ENCODE data around the gene NUDT8.

The NUDT8 gene

GRCh38 chr11:67629386-67630227 is at the start of gene NUDT8:
TSS of gene NUDT8 (minus strand) at chr11:67629937. CDS start at chr11:67629911, 26 bp downstream.
- Histone ChIP-seq H3K4me1 (peaks cover 9% of the 10 kb centered on the region), H2AFZ (peak within 1 kb of the TSS; percentile 75), H3K9ac (no peak within 1 kb of the TSS), H3K27ac (peak within 1 kb of the TSS; percentile 82), H3K4me3 (ENCODE audit: low read depth, low read length) (peak within 1 kb of the TSS; percentile 67), H3K27me3 (ENCODE audit: control insufficient read depth, insufficient read depth, low read length) (no peaks in the 10 kb centered on the region), H3K79me2 (no peaks in the 10 kb centered on the region), H3K4me2 (ENCODE audit: low read length) (peak within 1 kb of the TSS; percentile 87), H3K36me3 (ENCODE audit: control insufficient read depth, insufficient read depth, low read length) (no peaks in the 10 kb centered on the region), H3K9me3 (ENCODE audit: control insufficient read depth, low read length) (no peaks in the 10 kb centered on the region)
- peak; percentile 78 for TF ChIP-seq CTCF (IDR thresholded peaks at IDR 0.05)

DNA sequence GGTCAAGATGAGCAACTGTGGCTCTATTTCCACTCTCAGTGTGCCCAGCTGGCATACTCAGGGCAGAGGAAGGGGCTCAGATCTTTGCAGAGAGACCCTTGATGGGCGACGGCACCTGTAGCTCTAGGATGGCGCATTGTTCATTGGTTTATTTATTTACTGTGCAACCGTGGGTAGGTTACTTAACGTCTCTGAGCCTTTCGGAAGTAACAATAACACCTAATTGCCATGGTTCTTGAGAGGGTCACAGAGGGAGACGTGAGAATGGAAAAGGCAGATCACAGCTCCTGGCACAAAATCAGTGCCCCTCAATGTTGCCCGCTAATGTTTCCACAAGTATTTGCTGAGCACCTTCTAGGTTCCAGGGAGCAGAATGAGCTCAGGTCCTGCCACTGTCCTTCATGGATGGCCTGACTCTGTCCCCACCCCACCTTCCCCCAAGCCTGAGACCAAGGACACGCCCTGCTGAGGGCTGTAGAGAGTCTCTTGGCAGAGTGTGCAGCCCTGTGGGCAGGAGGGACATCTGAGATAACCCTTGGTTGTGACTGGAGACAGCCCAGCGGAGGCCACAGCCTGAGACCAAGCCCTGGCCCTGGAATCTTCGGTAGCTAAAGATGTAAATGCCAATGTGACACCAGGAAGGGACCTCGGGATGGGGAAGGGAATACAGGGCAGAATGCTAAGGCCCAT is 45.5 kb upstream of the NUDT8 start:
- TF ChIP-seq CTCF (IDR thresholded peaks at IDR 0.05), result no peak
- H2AFZ ChIP-seq, result no peak overlapping the region
- H3K4me2 ChIP-seq (ENCODE audit: low read length), result peak overlapping the region; percentile 29
- no peaks in the 10 kb centered on the region for H3K27me3 ChIP-seq (ENCODE audit: control insufficient read depth, insufficient read depth, low read length)
- H3K4me1 ChIP-seq, result peaks cover 10% of the 10 kb centered on the region
- no peak overlapping the region for H3K4me3 ChIP-seq (ENCODE audit: low read depth, low read length)
- H3K9ac ChIP-seq, result no peak overlapping the region
- H3K36me3 ChIP-seq (ENCODE audit: control insufficient read depth, insufficient read depth, low read length), result no peaks in the 10 kb centered on the region
- H3K79me2 ChIP-seq, result no peaks in the 10 kb centered on the region
- no peaks in the 10 kb centered on the region for H3K9me3 ChIP-seq (ENCODE audit: control insufficient read depth, low read length)
- H3K27ac ChIP-seq, result peak overlapping the region; percentile 89

DNA sequence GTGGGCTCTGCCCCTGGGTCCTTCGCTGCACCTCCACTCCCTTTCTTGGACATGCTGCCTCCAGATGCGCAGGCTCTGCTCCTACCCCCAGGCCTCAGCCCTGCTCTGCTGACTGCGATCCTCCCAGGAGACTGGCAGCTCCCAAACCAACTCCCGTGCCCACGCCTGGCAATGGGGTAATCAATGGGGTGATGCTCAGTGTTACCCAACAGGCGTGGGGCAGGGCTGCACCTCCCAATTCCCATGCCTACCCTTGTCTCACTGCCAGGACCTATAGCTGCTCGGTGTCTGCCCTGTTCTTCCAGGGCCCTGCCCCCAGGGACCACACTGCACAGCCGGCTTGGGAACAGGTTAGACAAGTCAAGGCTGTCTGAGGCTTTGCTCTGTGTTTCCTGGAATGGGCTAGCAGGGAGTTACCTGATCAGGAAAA is 44.7 kb upstream of the NUDT8 start, which contains the start of gene ALDH3B2:
TSS of gene ALDH3B2 (minus strand) at position 182 of the 430 bp plus-strand sequence. CDS start 7,688 bp downstream, outside the sequence.
- TF ChIP-seq CTCF (IDR thresholded peaks at IDR 0.05), result no peak
- H3K27ac ChIP-seq, result peak within 1 kb of the TSS; percentile 89

GRCh38 chr11:67673902-67674301 is 44.2 kb upstream of the NUDT8 start:
- H3K9ac ChIP-seq, result no peak overlapping the region
- H2AFZ ChIP-seq, result peak overlapping the region; percentile 56
- no peak for TF ChIP-seq CTCF (IDR thresholded peaks at IDR 0.05)
- H3K36me3 ChIP-seq (ENCODE audit: control insufficient read depth, insufficient read depth, low read length), result no peaks in the 10 kb centered on the region
- no peaks in the 10 kb centered on the region for H3K9me3 ChIP-seq (ENCODE audit: control insufficient read depth, low read length)
- no peaks in the 10 kb centered on the region for H3K27me3 ChIP-seq (ENCODE audit: control insufficient read depth, insufficient read depth, low read length)
- H3K4me1 ChIP-seq, result peaks cover 10% of the 10 kb centered on the region
- no peak overlapping the region for H3K4me3 ChIP-seq (ENCODE audit: low read depth, low read length)
- H3K4me2 ChIP-seq (ENCODE audit: low read length), result no peak overlapping the region
- peak overlapping the region; percentile 89 for H3K27ac ChIP-seq
- H3K79me2 ChIP-seq, result no peaks in the 10 kb centered on the region

More for the DNA sequence above, 44.7 kb upstream of the NUDT8 start, which contains the start of gene ALDH3B2:
- H3K79me2 ChIP-seq, result no peaks in the 10 kb centered on the region
- no peaks in the 10 kb centered on the region for H3K27me3 ChIP-seq (ENCODE audit: control insufficient read depth, insufficient read depth, low read length)
- peaks cover 10% of the 10 kb centered on the region for H3K4me1 ChIP-seq
- H3K4me3 ChIP-seq (ENCODE audit: low read depth, low read length), result no peak within 1 kb of the TSS
- peak within 1 kb of the TSS; percentile 29 for H3K4me2 ChIP-seq (ENCODE audit: low read length)
- H3K9me3 ChIP-seq (ENCODE audit: control insufficient read depth, low read length), result no peaks in the 10 kb centered on the region
- no peaks in the 10 kb centered on the region for H3K36me3 ChIP-seq (ENCODE audit: control insufficient read depth, insufficient read depth, low read length)
- H2AFZ ChIP-seq, result peak within 1 kb of the TSS; percentile 56
- H3K9ac ChIP-seq, result no peak within 1 kb of the TSS
